ENCODE data around the gene MPP1.

Gene MPP1

GRCh38 chrX:154731881-154732280 is 73.4 kb downstream of the MPP1 start:
- no peak for DNase-seq (ENCODE audit: low spot score)

- no peak for DNase-seq (ENCODE audit: low spot score)
These were observed 74.1 kb downstream of the MPP1 start for GRCh38 chrX:154731184-154731583.

GRCh38 chrX:154730253-154730891 is 74.9 kb downstream of the MPP1 start:
- DNase-seq (ENCODE audit: low spot score), result no peak

GRCh38 chrX:154729439-154729838 is 75.8 kb downstream of the MPP1 start:
- DNase-seq (ENCODE audit: low spot score), result no peak
